GM19324 (cell line): Measurements from ENCODE around the gene ALDH1A2.
"Not testable (repeated sequence)": the region's sequence is repeated elsewhere in the genome, so short reads cannot be mapped to it uniquely, and the experiment has no call there.

Experiments
- ATAC-seq: cut with Tn5 transposase; IDR thresholded peaks from one replicate; pipeline ENCODE4 v1.9.1; 2021; ENCODE audit warnings: mild to moderate bottlenecking, moderate library complexity; ENCODE audit not compliant: unreplicated experiment, low FRiP score

The ALDH1A2 gene

GRCh38 chr15:58010983-58011382 lies 54.5 kb downstream of the ALDH1A2 start:
- ATAC-seq: no peak

DNA sequence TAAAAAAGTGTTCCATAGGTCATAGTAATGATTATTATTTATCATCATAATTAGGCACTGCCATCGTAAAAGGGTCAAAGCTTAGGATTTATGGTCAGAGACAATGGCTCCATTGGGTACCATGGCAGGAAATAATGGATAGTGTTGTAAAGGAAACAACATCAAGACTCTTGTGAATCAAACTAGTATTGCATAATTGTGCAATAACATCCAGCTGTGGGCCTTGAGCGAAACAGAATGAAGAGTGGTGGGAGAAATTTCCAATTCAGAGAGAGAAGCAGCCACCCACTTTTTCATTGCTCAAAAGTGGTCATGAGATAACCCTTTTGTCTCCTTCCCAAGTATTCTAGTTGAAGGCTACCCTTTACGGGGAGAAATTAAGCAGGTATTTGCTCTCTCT lies 61.7 kb downstream of the ALDH1A2 start:
- ATAC-seq: no peak

GRCh38 chr15:58002338-58003126 lies 63.0 kb downstream of the ALDH1A2 start:
- no peak for ATAC-seq

GRCh38 chr15:57999699-58000098 lies 65.8 kb downstream of the ALDH1A2 start:
- not testable (repeated sequence) for ATAC-seq

- no peak for ATAC-seq
Measured at GRCh38 chr15:57996561-57996960, 69.0 kb downstream of the ALDH1A2 start.

DNA sequence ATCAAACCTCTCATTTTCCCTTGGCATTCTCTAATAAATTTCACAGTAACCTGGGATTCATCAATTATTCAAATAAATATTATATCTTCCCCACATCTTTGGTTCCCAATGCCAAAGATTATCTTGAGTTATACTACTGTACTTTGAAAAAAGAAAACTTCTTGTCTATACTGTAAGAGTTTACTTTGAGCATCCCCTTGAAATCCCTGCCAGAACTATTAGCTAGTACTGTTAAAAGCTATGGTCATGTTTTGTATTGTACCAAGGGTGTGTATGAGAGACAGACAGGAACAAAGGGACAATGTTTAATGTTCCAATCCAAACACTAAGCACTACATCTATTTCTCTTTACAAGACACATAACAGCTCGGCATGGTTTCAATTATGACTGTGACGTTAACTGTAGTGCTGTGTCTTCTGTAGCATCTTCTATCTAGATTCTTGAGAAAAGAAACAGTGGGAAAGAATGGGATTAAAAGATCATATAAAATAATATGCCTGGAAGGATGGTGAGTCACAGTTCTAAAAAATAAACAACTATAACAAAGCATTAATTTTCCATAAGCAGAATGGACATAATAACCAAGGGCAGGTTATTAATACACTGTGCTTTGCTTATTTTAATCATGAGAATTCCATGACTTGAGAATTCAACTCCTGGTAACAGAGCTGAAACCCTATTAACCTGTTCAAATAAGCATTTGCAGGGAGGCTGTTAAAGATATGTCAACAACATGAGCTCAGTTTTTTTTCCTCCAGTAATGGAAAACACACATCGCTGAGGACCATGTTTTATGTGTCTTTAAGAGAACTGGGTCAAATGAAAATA lies 71.1 kb downstream of the ALDH1A2 start:
- ATAC-seq: no peak

DNA sequence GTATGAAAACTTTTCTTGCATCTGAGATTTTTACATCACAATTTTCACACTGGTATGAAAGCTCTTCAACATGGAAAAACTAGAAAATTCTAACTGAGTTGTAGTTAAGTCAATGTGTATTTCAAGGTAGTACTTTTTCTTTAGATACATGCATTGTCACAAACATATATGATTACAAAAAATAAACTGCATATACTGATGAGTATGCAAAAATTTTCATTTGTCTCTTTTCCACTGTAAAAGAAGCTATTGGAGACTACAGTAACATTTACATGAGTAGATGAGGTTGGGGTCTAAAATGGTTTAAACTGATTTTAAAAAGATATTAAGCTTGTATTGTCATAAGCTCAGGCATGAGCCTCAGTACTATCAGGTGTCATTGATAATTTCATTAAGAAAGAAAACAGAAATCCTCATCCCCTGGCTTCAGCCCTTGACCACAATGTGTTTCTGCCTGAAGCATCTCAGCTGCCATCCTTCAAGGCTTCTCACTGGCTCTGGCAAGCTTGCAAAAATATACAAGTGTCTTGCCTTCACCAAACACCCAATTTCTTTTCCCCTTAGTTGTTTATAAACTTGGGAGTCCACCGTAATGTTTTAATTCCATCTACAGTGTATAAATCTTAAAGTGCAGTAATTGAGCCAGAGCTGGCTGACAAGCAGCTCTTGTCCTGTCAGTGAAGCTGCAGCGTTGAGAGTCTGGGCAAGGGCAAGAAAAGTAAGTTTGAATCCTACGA lies 71.9 kb downstream of the ALDH1A2 start:
- ATAC-seq: no peak

DNA sequence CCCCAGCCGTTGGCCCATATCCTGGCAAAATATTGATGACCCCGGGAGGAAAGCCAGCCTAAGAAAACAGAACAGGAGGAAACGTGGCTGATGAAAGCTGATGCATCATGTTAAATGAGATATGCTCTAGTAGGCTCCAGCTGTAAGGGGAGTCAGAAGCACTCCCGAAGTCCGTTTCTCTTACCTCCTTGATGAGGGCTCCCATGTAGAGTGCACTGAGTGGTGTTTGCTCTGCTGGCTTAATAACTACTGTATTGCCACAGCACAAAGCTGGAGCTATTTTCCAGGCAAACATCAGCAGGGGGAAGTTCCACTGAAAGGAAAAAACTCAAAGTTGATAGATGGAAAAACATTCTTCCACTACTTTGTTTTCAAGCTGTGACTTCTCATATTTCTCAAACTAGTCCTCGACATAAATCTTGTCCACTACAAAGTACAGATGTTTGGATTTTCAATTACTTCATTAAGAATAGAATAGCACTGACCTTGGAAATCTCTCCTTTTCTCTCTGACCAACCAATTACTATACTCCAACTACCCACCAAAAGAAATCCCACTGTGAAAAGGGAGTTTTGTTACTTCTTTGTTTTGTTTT lies 72.7 kb downstream of the ALDH1A2 start:
- no peak for ATAC-seq

DNA sequence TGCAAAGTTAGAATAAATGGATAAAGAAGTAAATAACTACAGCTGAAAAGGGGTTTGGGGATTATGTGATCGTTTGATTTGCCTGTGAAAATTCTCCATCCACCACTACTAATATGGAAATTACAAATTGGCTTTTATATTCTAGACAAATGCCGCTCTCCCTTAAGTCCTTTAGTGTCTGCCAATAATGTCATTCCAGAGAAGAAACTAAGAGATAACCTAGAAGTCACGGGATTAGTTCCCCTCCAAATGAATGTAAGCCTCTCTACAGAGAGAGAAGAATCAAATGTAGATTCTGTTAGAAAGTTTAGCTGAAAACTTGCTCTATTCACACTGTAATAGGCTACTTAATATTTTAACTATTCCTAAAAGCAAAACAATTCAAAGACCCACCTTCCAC lies 92.0 kb downstream of the ALDH1A2 start:
- ATAC-seq: no peak

- no peak for ATAC-seq
Measured at GRCh38 chr15:57972864-57973263, 92.6 kb downstream of the ALDH1A2 start.

DNA sequence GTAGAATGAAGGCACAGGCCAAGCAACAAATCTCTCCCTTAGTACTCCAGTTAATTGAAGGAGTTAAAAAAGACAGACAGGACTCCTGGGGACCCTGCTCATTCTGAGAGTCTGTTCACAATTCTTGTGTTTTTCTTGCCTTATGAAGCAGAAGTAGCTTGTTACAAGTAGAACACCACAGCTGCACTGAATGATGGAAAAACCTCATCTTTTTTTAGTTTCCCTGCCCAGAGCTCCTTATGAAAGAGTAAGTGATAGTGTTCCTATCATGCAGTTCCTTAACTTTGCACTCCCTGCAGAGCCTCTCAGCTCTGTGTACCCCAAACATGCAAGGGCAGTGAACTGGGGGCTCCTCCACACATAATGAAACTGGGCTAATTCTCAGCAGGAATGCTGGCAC lies 95.5 kb downstream of the ALDH1A2 start:
- ATAC-seq: no peak

DNA sequence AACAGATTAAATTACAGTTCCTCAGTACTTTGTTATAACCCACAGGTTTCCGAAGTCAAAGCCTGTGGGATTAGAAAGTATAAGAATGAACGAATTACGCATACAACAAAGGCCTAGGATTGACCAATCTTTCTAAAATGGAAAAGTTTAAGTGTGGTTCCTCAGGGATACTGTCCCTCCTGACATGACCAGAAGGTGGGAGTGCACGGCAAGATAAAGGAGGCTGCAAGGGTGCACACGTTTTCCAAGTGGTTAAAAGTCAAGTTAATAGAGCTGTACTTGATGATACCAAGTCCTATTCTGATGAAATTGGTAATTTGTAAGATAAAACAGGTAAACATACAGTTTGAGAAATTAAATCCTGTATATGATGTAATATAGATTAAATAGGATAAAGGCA lies 96.2 kb downstream of the ALDH1A2 start:
- no peak for ATAC-seq

GRCh38 chr15:57962887-57963286 lies 102.6 kb downstream of the ALDH1A2 start:
- ATAC-seq: no peak

GRCh38 chr15:57961919-57962318 lies 103.6 kb downstream of the ALDH1A2 start:
- ATAC-seq: no peak

DNA sequence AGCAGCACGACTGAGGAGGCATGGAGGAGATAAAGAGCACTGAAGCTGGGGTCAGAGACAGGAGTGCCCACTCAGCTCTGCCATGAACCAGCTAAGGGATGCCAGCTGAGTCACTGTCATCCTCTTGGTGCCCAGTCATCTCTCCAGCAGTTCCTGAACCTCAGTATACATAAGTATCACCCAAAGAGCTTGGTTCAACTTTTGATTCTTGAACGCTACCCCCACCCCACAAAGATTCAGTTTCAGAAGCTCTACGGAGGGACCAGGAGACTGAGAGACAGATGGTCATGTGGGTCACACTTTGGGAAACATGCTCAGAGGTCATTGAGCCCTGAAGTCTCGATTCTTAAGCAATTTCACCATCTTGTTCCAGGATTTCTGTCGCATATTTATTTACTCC lies 108.4 kb downstream of the ALDH1A2 start:
- ATAC-seq: no peak

GRCh38 chr15:57953874-57954273 lies 111.6 kb downstream of the ALDH1A2 start:
- no peak for ATAC-seq

DNA sequence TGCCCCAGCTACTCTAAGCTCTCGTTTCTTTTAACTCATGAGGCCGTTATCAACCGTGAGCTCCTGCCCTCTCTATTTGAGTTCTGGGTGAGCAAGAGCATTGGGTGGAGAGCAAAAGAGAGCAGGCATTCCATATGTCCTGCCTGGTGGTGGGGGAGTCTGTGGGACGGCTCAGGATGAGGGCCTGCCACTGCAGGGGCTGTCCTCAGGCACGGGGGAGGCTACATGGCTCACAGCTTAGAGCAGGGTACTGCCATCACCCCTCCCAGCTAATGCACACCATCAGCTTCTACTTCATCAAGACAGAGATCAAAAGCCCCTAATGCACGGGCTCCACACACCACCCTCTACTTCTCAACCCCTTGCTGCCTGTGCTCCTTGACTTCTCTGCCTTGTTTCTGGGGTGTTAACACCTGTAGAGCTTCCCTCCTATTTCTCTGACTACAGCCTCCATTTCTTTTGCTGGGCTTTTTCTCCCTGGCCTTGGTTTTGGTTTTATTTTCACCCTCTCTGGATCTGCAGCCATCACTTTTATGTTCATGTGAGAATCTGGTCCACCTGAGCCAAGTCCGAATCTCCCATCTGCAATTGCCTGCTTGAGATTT lies 114.1 kb downstream of the ALDH1A2 start:
- ATAC-seq: no peak

DNA sequence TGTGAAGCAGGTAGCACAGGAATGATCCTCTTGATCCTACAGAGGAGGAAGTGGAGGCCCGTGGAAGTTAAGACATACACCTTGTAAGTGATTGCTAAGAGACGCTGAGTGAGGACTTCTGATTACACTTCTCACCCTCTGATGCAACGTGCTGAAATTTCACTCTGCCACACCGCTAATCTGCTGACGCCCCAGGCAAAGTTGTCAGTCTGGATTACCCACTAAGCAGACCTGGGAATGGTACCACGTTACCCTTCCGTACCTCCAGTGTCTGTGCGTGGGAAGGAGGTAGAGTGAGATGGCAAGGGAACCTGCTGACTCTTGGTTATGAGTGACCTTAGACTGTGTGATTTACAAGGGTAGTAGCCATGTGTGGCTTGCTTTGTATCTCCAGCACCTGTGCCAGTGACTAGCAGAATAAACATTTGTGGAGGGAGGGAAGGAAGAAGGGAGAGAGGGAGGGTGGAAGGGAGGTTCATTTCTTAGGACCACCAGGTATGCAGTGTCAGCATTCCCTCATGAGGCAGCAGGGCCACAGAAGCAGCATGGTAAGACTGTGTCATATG lies 115.0 kb downstream of the ALDH1A2 start:
- no peak for ATAC-seq

DNA sequence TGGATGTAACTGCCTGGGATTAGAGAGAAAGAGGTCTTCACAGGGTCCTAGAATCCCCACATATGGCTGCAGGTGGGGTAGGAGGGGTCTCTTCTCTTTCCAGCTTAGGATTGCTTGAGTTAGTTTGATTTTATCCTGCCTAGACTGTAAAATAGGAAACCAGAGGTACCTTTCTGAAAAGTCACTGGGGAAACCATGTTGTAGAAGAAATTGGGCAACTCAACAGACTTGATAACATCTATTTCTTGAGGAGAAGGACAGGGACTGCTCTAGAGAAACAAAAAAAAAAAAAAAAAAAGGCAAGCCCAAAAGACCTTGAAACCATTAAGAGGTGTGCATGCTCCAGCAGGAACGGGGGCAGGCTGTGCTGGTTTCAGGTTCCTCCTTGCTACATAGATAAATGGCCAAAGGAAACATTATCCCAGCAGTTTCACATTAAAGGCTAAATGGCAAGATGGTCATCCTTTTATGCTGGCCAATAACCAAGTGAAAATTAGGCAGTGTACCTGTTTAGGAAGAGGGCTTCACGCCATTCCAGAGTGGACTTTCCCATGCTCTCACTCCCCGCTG lies 116.1 kb downstream of the ALDH1A2 start:
- no peak for ATAC-seq
